ENCODE results near the gene CCKAR. TPM values are rescaled to one million over a fixed set of nuclear protein-coding genes. Genes with fewer than 3 reads are reported as not detected.
"Not testable (repeated sequence)": the region's sequence is repeated elsewhere in the genome, so short reads cannot be mapped to it uniquely, and the experiment has no call there.

The CCKAR gene
- total and polyA plus RNA-seq, 10 of the 15 experiments (the other 5 are each of a cell fraction or from before 2014, with no cell fraction given), result not detected

GRCh38 chr4:26500565-26500999 is 10.3 kb upstream of the CCKAR start:
- H3K27me3 ChIP-seq (replicated peaks in 1 of 2; ENCODE audit: control insufficient read depth in 2 of 2, insufficient read depth in 2 of 2, low read length in 1 of 2); RAD21 ChIA-PET (ENCODE audit: unreplicated experiment); ATAC-seq; CTCF ChIA-PET; SMC1A ChIA-PET (ENCODE audit: uncharacterized antibody, unreplicated experiment); H4K20me1 ChIP-seq (ENCODE audit: control insufficient read depth, insufficient read depth); FAIRE-seq; DNase-seq (ENCODE audit: low read depth, low spot score); H3K4me3 ChIP-seq; H3K79me2 ChIP-seq (ENCODE audit: control insufficient read depth, insufficient read depth, low read length); BruUV-seq (replicated peaks); H3K9ac ChIP-seq (ENCODE audit: control insufficient read depth, insufficient read depth, low read length); in situ Hi-C loops (cut with MboI); H3K4me1 ChIP-seq (ENCODE audit: control insufficient read depth, insufficient read depth, low read length); H3K36me3 ChIP-seq (ENCODE audit: control insufficient read depth in 2 of 2, insufficient read depth in 2 of 2, low read length in 1 of 2); H3K27ac ChIP-seq (ENCODE audit: control insufficient read depth, insufficient read depth); H2AFZ ChIP-seq (ENCODE audit: control insufficient read depth, low read depth, low read length); intact Hi-C loops (cut with micrococcal nuclease; ENCODE audit: unreplicated experiment); H3K9me3 ChIP-seq (replicated peaks; ENCODE audit: control insufficient read depth, insufficient read depth, low read length); POLR2A ChIA-PET; H3K4me2 ChIP-seq (ENCODE audit: control insufficient read depth, insufficient read depth): not testable (repeated sequence)
- 57% methylated on average over 9 of the region's 9 CpGs for WGBS (ENCODE audit: insufficient coverage, insufficient replicate concordance, low lambda C conversion rate, missing lambda C conversion rate)

DNA sequence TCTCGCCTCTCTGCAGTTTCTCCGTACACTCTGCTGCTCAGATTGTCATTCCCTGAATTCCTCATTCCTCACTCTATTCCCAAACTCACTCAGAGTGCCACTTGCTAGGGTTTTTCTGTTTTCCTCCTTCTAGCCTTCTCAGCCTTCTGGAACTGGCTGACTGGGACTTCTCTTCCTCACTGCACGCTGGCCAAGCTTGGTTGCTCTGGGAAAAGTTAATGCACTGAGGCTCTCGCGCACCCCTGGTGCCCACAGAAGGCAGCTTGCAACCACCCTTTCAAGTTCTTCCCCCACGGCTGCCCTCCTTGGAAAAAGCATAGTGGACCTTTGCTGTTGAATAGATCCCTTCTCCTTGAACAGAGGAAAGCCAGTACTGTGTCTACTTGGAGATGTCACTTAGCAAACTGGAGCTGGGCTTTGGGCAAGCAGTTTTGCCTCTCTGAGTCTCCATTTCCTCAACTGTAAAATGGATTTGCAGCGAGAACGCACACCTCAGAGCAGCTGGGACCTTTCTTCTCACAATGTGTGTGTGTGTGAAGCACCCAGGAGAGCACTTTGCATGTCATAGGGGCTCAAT is 6.0 kb upstream of the CCKAR start:
- FAIRE-seq, result no peak
- intact Hi-C loops (cut with micrococcal nuclease; ENCODE audit: unreplicated experiment), result no loop called here

More for the DNA sequence above, 6.0 kb upstream of the CCKAR start:
- H3K9ac ChIP-seq (ENCODE audit: control insufficient read depth, insufficient read depth, low read length), result no peak overlapping the region
- TF ChIP-seq, protein P1, sequence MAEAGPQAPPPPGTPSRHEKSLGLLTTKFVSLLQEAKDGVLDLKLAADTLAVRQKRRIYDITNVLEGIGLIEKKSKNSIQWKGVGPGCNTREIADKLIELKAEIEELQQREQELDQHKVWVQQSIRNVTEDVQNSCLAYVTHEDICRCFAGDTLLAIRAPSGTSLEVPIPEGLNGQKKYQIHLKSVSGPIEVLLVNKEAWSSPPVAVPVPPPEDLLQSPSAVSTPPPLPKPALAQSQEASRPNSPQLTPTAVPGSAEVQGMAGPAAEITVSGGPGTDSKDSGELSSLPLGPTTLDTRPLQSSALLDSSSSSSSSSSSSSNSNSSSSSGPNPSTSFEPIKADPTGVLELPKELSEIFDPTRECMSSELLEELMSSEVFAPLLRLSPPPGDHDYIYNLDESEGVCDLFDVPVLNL (IDR thresholded peaks at IDR 0.05; ENCODE audit: low read depth, low read length), result no peak
- TF ChIP-seq SRF (IDR thresholded peaks at IDR 0.05; ENCODE audit: low read depth in 2 of 2, low read length in 2 of 2), result no peak
- POLR2A ChIA-PET, result no interaction called here
- ATAC-seq, result no peak
- no peaks in the 10 kb centered on the region for H3K27me3 ChIP-seq (replicated peaks in 1 of 2; ENCODE audit: control insufficient read depth in 2 of 2, insufficient read depth in 2 of 2, low read length in 1 of 2)
- no peak overlapping the region for H3K27ac ChIP-seq (ENCODE audit: control insufficient read depth, insufficient read depth)
- no peaks in the 10 kb centered on the region for H3K4me1 ChIP-seq (ENCODE audit: control insufficient read depth, insufficient read depth, low read length)
- no peak overlapping the region for H3K4me2 ChIP-seq (ENCODE audit: control insufficient read depth, insufficient read depth)
- no peak overlapping the region for H3K4me3 ChIP-seq
- SMC1A ChIA-PET (ENCODE audit: uncharacterized antibody, unreplicated experiment), result no interaction called here
- no peaks in the 10 kb centered on the region for H3K79me2 ChIP-seq (ENCODE audit: control insufficient read depth, insufficient read depth, low read length)
- H3K36me3 ChIP-seq (ENCODE audit: control insufficient read depth in 2 of 2, insufficient read depth in 2 of 2, low read length in 1 of 2), result no peaks in the 10 kb centered on the region
- H2AFZ ChIP-seq (ENCODE audit: control insufficient read depth, low read depth, low read length), result no peak overlapping the region
- DNase-seq (ENCODE audit: low read depth, low spot score), result no peak
- RAD21 ChIA-PET (ENCODE audit: unreplicated experiment), result no interaction called here
- CTCF ChIA-PET, result no interaction called here
- in situ Hi-C loops (cut with MboI), result no loop called here
- 61% methylated on average over 8 of the region's 8 CpGs for WGBS (ENCODE audit: insufficient coverage, insufficient replicate concordance, low lambda C conversion rate, missing lambda C conversion rate)
- BruUV-seq (replicated peaks), result no TSS peak
- H3K9me3 ChIP-seq (replicated peaks; ENCODE audit: control insufficient read depth, insufficient read depth, low read length), result no peaks in the 10 kb centered on the region
- no peaks in the 10 kb centered on the region for H4K20me1 ChIP-seq (ENCODE audit: control insufficient read depth, insufficient read depth)

All from GM12878 (cell line).